HG03139 (cell line): ENCODE results near the gene ZDHHC20.

Source experiments
- ATAC-seq: cut with Tn5 transposase; IDR thresholded peaks from one replicate; pipeline ENCODE4 v1.9.1; 2021; ENCODE audit not compliant: unreplicated experiment

Gene ZDHHC20

DNA sequence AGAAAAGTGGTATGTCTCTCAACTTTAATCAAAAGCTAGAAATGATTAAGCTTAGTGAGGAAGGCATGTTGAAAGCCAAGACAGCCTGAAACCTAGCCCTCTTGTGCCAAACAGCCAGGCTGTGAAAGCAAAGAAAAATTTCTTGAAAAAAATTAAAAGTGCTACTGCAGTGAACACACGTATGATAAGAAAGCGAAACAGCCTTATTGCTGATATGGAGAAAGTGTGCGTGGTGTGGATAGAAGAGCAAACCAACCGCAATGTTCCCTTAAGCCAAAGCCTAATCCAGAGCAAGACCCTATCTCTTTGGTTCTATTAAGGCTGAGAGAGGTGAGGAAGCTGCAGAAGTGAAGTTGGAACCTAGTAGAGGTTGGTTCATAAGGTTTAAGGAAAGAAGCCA is 96.4 kb downstream of the ZDHHC20 start:
- ATAC-seq = no peak

DNA sequence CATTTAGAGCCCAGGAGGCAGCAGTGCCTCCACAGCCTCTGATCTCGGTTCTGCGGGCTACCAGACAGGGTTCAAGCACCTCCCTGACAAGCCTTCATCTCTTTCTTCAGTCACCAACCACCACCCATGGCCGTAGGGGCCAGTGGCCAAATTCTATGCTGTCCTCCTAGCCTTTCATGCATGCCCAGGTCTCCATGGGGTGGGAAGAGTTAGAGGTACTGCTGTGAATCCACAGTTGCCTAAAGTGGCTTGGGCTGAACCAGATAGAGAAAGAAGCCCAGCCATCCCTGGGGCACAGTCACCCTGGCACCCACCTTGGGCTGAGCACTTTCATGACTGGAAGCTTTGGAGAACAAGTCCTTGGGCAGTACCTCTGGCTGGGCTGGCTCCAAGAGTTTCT is 97.4 kb downstream of the ZDHHC20 start:
- ATAC-seq = no peak

DNA sequence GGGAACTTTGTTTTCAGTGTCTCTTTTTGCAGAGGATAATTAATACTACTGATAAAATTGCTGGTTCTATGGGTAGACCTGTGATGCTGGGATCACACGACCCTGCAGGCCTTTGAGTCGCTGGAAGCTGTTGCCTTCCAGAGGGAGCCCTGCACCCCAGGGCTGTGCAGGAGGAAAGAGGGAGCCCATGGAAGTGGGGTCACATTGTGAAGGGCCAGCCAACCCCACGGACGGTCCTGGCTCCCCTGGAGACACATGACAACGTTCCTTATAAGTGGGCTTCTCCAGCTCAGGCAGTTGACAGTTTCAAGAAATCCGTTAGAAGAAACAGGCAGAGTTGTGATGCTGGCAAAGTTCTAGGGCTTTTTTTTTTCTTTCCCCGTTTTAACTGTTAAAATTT is 98.0 kb downstream of the ZDHHC20 start:
- no peak for ATAC-seq

DNA sequence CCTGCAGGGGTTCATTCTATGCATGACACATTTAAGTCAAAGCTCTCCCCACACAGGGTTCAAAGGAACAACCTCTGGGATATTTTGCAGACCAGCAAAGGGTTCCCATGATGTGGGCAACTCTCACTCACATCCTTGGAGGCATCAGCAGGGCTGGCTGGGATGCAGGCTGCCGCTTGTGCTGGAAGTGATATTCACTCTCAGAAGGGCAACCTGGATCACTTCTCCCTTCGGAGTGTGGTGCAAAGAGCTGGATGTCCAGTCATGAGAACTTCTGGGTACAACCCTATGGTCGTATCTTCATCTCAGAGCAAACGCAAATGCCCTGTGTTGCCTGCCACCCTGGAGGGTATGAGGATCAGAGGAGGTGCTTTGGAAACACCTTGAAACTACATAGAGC is 98.6 kb downstream of the ZDHHC20 start:
- no peak for ATAC-seq

DNA sequence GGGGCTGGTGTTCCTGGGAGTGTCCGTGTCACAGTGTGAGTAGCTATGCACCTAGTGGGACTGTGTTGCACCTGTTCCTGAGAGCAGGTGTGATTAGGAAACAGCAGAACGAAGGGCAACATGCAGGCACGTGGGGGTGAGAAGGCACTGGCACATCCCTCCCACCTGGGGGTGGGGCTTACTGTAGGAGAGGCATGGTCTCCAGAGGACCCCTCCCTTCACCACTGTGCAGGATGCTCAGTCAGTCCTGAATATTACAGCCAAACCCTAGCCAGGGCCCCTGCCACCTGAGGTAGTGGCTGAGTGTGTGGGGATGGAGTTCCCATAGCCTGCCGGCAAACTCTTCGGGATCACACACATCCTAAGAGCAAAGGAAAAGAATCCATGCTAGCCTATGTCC is 99.2 kb downstream of the ZDHHC20 start:
- ATAC-seq = no peak

DNA sequence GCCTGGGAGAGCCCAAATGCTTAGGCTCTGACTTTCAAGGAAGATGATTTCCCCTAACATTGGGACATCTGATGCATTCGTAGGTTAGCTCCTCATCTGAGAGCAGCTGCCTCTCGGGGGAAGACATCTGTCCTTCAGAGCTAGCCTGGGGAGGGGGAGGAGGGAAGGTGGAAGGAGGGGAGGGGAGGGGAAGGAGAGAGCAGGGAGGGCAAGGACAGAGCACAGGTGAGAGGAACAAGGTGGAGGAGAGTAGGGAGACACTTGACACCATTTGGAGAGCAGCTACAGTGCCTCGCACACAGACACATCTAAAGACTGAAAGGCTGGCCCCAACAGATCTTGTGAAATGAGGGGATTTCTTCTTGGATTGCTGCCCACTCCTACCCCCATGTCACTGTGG is 103.8 kb downstream of the ZDHHC20 start:
- ATAC-seq = no peak

DNA sequence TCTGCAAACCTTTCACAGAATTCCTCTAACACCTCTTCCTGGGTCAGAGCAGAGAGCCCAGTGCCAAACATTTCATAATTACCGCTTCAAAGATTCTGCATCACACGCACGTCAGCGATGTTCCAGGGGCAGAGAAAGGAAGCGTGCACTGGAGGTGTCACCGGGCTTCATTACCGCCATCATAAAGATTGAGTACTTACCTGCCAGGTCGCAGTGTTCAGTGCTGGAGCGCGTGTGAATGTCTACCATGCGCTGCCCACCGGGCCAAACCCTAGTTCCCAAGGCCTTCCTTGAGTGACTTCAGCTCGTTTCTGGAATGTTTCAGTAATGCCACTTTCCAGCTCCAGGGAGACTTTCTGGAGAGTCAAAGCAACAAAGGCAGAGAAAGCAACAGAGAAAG is 104.4 kb downstream of the ZDHHC20 start:
- no peak for ATAC-seq

DNA sequence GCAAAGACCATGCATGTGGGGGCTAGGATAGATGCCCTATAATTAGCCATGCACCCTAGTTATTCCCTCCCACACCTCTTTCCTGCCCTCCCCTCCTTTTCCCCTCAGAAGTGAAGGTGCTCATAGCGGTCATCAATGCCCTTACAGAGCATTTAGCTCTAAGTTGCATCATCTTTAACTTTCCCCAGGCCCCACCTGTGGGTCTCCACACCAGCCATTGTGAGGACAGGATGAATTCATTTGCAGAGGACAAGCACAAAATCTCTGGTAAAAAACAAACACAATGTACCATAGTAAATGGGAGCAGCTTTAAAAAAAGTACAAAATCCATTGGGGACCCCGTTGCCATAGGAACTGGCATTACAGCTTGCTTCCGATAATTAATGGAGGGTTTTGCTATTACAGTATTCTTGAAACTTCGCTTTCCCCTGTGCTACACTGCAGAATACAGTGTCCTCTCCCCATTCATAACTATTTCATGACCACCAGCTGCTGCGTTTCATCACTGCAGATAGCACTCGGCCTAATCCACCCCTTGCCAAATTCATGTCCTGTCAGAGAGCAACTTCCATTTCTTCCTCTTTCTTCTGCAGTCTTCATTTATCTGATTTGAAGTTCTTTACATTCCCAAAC is 110.5 kb downstream of the ZDHHC20 start:
- ATAC-seq = no peak

DNA sequence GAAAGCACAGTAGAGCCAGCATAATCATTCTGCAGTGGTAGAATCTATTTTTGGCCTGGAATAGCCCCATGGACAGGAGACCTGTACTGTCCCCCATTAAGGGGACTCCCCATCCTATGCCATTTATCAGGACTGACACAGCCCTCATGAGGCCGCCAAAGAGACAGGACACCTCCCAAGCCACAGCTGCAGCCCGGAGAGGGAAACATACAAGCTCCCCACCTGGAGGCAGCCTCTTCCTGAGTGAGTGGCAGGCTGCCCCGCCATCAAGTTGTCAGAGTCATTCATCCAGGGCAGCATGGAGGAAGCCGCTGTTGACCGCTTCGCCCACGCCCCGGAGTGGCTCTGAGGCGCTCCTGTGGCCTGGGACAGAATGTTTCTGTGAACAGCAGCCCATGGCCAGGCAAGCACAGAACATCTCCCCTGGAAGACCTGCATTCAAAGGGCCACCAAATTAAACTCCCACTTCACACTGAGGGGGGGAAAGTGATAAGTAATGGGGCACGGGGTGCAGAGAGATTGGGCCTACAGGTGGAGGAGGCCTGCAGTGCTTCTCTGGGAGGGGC is 111.3 kb downstream of the ZDHHC20 start:
- no peak for ATAC-seq

DNA sequence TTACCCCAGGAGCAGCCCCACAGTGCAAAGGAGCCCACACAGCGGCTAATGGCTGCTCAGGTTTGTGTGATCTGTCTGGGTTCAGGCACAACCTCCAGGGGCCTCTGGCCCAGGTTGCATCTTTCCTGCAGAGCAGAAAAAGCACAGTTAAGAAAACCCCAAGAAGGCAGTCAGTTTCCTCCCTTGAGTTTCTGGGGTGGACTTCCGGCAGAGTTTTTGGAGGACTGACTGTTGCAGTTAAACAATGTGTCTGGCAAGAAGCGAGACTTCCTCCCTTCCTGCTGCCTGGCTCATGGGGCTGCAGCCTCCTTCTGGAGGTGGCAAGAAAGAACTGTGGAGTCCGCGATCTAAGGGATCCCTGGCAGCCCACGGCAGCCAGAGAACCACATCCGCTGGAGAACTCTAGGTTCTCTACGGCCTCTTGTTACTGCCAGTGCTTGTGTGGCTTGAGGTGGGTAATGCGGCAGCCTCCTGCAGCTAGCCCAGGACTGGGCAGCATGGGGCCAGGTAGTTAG is 114.4 kb downstream of the ZDHHC20 start:
- peak; percentile 57 for ATAC-seq

DNA sequence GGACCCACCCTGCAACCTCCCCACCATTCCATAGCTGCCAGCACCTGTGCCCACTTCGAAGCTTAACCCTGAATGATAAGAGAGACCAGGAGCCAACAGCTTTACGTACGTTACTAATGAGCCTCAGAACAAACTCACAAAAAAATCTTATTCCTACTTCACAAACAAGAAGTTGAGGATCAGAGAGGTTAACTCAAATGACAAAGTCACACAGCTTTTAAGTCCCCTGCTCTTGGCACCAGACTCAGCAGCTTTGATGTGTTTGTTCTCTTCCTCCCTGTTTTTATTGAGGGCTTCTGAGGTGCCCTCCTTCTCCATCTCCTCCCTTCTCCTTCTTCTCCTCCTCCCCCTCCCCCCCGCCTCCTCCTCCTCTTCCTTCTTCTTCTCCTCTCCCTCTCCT is 115.4 kb downstream of the ZDHHC20 start:
- no peak for ATAC-seq

DNA sequence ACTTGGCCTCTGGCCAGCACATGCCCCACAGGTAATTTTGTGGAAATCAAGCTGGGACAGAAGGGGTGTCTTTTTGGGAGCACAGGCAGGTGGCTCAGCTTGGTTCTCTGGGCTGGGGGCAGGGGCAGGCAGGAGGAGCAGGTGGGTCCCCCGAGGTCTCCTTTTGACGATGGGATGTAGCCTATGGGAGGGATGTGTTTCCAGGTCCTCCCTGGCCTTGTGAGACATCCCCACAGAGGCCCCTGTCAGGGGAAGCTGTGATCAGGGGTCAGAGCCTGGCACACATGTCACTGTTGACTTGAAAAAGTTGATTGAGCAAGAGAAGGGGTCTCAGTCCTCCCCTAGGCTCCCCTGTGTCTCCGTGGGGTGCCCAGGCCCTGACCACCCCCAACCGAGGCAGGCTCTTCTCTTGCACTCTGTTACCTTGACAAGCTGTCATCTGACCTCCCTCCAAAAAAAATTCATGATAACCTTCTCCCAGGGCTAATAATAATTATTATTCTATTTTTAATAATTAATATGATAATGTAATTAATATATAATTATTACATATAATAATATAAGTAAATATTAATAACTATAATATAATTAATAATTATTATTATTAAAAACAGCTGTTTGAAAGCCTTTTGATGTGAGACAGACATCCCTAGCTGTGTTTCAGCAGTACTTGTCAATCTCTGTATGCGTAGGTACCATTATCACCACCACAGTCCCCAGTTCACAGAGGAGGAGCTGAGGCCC is 116.2 kb downstream of the ZDHHC20 start:
- ATAC-seq = no peak

DNA sequence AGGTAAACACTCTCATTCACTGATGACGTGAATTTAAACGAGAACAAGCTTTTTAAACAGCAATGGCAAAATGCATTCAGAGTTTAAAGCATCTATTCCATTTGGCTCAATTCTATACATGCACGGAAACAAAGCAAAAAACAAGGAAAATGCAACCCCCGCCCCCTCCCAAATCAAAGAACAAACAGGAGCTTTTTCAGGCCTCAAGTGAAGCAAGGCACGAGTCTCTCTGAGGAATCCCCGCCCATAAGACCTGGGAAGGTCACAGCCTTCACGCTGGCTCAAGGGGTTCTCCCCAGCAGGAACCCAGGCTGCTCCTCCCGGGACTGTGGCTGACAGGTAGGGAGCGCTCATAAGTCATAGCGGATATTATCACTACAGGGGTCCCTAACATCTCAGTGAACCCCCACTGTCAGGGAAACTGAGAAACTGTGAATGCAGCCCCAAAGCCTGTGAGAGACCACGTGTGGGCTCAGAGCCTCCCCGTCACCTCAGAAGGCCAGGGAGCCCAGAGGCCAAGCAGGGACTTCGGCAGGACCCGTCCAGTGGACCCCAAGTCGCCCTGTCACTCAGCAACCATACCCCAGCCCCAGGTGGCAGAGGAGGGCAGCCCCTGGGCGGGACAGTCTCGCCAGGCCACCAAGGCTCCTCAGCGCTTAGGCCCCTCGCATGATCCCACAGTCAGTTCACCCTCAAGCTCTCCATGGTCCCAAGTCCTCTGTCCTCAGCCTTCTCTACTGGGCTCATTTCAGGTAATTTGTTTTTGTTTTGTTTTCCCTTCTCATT is 117.3 kb downstream of the ZDHHC20 start:
- no peak for ATAC-seq

DNA sequence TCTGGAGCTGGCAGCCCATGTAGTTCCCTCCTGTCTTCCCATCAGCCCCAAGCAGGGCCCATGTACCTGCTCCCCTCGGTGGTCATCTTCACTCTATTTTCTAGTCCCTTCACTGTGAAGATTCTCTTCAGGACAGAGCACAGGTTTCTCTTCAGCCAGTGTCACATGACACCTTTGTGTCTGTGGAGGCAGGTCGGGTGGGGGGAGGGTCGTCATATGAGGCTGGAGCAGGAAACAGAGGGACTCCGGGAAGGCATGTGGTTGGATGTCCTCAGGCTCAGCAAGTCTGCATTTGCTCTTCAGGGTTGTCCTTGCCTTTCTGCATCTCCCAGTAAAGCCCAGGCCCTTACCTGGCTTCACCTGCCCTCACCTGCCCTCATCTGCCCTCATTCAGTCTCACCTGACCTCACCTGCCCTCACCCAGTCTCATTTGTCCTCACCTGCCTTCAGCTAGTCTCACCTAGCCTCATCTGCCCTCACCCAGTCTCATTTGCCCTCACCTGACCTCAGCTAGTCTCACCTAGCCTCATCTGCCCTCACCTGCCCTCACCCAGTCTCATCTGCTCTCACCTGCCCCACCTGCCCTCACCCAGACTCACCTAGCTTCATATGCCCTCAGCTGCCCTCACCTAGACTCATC is 120.3 kb downstream of the ZDHHC20 start:
- ATAC-seq = no peak

DNA sequence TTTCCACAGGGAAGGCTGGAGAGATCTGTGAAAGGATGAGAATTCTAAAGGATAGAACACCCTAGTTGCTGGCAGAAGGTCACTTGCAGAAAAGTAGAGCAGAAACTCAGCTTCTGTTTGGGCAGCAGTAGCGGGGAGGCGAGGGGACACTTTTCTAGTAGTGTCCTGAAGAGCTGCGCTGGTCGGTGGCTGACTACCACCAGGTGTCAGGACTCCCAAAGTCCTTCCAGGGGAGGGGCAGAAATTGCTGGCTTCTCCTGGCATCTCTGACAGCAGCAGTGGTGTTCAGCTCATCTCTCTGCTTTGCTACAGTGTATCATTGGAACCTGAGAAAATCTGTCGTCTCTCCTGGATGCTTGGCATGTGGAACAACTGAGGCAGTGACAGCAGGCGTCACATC is 120.9 kb downstream of the ZDHHC20 start:
- ATAC-seq = no peak

DNA sequence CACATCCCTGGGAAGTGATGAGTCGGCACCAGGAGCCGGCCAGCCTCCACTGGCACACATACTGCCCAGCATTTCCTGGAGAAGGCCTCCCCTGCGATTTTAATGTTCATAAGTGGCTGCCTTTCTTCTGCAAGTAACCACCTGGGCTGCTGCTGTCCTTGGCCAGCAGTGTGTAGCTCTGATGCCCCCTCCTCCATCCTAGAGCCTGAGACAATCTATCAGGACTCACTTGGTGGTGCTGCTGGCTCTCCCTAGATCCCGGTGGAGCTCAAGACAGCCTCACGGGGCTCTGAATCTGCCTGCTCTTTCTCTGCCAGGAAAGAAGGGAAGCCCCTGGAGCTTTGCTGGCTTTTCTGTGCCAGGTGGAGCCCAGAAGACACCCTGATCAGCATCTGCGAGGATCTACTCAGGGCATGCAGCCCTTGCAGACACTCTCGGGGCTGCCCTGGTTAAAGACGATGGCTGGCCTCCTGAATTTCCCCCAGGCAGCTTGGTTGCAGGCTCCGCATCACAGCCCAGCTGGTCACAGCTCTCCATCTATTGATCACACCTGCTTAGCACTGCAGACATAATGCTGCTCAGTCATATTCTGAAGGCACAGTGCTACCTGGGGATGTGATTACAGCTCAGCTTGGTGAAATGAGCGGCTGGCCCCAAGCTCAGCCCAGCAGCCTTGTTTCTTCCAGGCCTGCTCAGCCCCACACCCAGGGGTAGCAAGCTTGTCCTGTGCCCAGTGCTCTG is 122.3 kb downstream of the ZDHHC20 start:
- ATAC-seq = no peak

DNA sequence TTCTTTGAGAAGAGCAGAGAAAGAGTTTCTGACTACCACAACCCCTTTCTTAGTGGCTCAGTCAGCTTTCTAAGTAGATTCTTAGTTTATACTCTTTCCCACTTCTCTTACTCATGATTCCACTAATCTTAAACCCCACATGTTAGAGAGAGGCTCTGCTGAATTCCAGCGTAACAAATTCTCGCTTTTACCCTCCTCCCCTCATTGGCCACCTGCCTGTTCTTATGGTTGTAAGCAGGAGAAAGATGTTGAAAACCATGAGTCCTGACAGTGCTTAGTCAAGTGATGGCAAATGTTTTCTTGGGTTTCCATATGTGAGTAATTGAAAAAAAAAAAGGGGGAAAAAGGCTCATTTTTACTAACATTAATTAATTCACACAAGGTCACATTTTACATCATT is 125.9 kb downstream of the ZDHHC20 start:
- no peak for ATAC-seq

DNA sequence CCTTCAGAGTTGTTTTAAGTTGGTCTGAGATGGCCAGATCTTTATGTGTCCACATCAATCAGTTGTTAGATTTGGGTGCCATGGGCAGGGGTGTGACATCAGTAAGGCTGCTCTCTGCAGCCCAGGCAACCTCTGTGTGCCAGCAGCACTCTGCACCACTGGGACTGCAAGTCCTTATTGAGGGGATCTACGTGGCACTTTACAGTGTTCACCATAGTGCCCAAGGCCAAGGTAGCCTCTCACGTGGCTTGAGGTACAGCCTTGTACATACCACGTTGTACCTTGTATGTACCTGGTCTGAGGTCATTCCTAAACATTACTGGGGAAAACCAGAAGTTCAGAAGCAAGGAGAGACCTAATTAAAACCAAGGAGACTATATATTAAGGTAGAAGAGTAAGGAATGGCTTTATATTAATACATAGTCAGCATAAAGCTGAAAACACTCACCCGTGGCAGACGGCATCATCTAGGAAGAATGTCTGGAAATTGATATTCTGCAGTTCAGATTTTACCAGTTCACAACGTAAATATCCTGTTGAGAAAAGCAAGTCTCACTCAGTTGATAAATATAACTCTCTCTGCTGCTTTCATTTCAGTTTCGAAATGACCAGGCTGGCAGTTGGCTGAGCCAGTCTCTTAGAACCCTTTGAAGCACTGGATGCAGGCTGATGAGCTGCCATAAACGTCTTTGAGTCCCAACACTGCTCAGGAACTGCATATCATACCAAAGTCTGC is 128.8 kb downstream of the ZDHHC20 start:
- ATAC-seq = peak; percentile 78

DNA sequence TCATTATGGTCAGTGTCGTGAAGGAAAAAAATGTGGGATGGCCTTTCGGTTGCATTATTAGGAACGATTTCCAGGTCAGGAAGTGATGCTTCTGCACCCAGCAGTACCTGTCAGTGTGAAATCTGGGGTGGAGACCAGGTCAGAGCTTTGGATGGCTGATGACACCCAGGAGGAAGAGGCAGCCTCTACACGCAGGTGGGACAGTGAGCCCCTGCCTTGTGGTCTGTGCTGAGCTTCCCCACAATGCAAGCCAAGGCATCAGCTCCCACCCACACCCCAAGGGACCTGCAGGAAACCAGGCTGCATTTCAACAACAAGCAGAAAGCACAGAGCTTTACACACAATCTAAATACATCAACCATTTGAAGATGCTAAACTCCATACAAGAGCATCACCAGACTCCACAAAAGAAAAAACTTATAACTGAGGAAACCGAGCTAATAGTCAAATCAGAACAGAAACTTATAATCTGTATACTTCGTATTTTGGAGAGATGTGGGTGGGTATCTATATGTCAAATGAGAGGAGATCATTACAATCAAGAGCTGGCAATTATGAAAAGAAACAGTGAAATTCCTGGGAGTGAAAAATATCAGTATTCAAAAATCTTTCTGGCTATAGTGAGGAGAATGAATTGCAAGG is 130.1 kb downstream of the ZDHHC20 start:
- ATAC-seq = peak; percentile 46
